Activated CD4-positive, CD25-positive, alpha-beta regulatory T cell (primary cell): ENCODE results near the gene UPF2.

Source experiments
- DNase-seq, 4 experiments: peaks; one replicate each; lab custom pipeline; 2025; lab: John Stamatoyannopoulos, UW

The UPF2 gene

DNA sequence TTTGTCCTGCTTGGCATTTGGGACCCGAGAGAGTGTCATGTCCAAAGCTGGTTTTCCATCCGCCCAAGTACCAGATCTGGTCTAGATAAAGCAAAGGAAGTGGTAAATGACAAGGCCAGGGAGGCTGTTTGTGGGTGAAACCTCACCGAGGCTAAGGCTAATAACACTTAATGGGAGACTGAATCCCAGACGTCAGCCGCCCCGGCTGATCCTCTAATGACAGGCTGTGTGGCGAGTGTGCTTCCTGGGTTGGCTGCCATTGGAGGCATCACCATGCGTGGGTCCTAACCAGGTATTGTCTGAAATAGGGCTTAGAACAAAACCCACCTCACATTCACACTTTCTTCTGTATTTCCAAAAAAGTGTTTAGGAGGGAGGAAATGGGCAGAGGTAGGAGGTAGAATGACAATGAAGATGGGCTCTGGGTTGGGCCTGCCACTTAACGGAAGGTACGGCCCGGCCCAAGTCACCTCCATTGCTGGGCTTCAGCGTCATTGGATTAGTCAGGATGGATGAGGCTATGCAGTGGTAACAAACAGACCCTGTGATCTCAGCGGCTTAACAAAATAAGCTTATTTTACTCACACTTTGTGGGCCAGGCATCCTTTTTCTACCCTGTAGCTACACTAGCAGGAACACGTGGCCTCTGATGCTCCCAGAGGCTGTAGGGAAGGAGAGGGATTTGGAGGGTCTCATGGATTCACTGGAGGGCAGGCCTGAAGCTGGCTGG is 159.8 kb downstream of the UPF2 start:
- no peak for DNase-seq

GRCh38 chr10:11881477-11882417 is 160.9 kb downstream of the UPF2 start:
- no peak for DNase-seq

DNA sequence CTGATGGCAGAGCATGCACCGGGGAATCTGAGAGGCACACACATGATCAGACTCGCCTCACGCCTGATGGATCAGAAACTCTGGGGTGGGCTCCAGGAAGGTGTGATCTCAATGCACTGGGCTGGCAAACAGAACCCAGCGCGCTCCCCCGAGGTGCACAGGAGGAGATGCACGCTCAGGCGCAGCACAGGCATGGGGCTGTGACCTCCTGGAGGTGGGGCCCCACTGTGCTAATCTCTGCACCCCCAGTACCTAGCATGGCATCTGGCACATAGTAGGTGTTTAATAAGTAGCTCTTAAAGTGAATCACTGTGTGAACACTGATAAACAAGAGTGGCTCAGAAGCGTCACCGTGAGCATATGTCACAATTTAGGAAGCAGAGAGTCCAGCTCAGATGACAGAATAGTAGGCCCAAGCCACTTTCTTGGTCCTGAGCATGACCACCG is 161.6 kb downstream of the UPF2 start:
- no peak for DNase-seq

- DNase-seq: no peak
Measured at GRCh38 chr10:11880151-11881029, 162.2 kb downstream of the UPF2 start.

GRCh38 chr10:11879387-11880094 is 163.1 kb downstream of the UPF2 start:
- no peak for DNase-seq

DNA sequence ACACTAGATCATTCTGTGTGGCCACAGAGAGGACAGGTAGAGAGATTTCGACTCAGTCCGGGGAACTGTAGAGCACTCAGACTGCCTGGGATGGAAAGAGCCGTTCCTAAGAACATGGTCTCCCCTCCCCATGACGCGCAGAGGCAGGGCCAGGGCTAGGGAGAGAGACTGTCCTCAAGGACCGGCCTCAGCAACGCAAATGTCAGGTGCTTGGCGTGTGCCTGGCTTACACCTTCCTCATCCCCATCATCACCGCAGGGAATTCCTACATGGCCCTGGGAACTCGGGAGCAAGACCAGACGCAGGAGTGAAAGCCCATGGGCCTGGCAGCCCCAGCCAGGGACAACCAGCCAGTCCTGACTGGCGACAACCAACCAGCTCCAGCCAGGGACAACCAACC is 163.8 kb downstream of the UPF2 start:
- DNase-seq: no peak

DNA sequence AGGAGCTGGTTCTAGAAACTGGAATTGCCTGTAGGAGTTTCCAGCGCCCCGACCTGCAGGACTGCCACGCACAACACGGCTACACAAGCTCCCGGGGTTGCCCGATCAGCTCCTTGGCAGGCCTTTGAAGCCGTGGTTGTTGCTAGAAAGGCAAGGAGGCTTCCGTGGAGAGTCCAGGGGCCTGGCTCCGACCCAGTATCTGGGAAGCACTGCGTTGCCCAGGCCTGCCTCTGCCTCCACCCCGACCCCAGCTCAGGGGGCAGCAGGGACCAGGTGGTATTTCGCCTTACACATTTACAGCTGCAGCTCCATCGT is 165.1 kb downstream of the UPF2 start:
- no peak for DNase-seq

DNA sequence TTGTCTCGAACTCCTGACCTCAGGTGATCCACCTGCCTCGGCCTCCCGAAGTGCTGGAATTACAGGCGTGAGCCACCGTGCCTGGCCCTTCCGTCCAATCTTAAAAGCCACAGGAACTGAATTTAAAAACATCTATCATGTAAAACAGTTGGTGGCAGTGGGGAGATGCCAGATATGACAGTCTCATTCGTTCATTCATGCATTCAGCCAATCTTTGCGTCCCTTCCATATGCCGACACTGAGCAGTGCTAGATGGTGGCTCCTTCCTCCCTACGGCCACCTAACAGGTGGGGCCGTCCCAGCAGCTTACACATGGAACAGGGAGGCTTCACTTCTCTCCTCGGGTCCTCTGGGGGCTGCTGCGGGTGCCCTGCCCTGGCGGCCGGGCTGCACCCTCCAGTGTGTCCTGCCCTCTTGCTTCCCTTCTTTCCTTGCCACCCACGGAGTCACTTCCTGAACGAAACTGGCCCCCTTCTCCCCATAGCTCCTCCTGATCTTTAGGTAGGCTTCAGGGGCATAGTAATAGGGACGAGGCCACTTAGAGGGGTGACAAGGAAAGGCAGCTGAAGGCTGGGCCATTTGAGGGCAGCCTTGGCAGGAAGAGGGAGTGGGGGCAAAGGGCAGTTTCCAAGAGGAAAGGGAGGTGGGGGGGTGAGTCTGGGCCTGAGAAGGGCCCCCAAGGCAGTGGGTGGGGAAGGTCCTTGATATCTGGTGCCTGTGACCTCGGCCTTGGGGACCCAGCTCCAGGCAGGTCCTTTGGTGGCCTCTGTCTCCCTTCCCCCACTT is 165.6 kb downstream of the UPF2 start:
- no peak for DNase-seq

DNA sequence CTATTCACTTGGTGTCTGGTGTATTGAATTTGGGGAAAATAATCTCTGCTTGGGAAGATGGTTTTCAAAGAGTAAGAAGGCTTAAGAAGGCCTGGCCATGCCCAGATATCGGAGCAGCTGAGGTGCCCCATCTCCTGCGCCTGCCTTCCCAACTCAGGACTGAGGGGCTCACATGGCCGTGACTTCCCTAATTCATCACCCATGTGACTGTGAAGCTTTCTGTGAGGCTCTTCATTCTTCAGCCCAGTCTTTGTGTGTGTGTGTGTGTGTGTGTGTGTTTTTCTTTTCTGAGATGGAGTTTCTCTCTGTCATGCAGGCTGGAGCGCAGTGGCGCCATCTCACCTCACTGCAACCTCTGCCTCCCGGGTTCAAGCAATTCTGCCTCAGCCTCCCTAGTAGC is 166.3 kb downstream of the UPF2 start:
- no peak for DNase-seq

- no peak for DNase-seq
Measured at GRCh38 chr10:11875494-11876281, 166.9 kb downstream of the UPF2 start.

DNA sequence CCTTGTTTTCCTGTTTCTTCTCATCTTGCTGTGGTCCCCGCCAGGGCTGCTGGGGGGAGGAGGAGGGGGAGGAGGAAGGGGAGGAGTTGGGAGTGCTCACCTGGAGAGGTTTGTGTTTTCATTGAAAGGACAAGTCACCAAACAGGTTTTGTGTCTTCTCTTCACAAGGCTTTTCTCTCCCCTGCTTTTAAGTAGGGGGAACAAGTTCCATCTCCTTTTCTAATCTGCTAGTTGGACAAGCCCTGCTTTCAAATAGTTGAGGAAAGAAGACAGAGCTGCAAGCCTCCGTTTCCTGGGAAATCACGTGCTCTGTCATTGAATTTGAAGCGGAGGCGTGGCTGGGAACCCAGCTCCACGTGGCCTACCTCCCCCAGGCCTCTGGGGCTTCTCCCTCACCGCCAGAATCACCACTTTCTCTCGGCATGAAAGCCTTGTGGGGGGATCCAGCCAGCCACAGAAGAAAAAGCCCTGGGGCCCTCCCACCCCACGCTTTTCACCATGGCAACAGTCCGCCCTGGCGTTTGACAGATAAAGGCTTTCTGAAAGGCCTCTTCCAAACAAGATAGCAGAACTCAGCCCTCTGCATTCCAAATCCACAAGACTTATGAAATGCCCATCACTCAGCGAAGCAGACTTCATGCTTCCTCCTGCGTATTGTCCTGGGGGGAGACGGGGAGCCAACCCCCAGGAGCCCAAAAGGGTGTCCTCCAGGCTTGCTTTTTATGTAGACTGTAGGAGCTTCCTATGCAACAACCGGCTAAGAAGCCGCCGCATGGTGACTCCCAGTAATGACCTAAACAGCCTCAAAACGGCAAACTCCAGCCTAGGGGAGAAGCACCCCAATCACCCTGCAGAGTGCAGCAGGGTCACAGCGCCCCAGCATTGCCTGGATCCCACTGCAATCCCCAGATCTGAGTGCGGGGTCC is 167.8 kb downstream of the UPF2 start:
- DNase-seq: no peak

DNA sequence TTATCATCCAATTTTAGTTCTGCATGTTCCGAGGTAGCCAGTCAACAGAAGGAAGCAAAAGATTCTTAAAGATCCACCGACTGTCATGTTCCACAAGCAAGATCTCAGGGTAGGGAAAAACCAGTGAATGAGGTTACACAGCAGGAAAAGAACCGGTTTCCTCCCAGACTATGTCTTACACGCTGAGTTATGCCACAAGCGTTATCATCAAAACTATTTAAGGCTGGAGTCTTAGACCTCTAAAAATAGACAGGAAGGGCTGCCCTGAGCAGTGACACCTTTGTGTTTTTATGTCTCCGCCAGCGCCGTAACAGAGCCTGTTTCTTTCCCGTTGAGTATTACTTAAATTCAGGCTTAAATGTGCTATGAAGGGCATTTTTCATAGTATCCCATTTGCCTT is 171.1 kb downstream of the UPF2 start:
- DNase-seq: no peak

DNA sequence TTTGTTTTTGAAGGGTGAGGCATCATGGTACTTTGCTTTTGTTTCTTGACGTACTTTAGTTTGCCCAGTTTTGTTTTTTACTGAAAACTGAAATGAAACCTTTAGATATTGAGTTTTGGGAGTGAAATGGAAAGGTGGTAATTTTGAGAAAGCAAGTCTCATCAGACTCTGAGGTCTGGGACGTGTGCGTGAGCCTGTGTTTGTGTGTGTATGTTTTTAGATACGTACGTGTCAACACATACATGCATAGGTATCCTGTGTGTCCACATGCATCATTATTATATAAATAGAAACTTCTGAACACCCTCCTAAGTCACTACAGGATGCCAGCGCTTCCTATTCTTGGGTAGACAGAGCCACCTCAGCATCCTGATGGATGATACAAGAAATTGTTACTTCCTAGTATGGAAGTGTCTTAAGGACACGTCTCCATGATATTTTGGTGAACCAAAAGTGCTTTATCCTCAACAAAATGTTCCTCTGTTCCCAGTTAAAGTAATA is 171.7 kb downstream of the UPF2 start:
- DNase-seq: no peak

DNA sequence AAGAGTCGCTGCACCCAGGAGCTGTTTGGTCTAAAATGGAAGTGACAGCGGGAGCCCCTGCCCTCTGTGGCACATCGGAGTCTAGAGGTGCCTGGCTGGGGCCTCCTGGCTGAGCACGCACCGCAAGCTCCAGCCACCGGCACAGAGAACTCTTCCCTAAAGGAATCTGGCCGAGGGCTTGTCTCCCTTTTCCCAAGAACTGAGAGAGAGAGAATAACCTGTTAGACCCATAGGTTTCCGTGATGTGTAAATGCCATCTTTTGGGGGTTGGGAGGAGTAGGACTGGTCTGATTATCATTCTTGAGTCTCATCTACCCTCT is 172.2 kb downstream of the UPF2 start:
- no peak for DNase-seq
